Measurements from ENCODE around the gene DDX51.
"Not testable (repeated sequence)": the region's sequence is repeated elsewhere in the genome, so short reads cannot be mapped to it uniquely, and the experiment has no call there.

DDX51 gene

GRCh38 chr12:132150780-132151144 is 6.6 kb upstream of the DDX51 start:
- Mint-ChIP-seq H3K9me3 (no peaks in the 10 kb centered on the region), H3K36me3 (ENCODE audit: low read depth) (peaks cover 9% of the 10 kb centered on the region), H3K4me3 (no peak overlapping the region), H3K27ac (no peak overlapping the region), H3K27me3 (ENCODE audit: low read depth, poor library complexity) (peaks cover 3% of the 10 kb centered on the region), H3K4me1 (peaks cover 19% of the 10 kb centered on the region)
- DNase-seq = no peak
- TF ChIP-seq CTCF (IDR thresholded peaks at IDR 0.05) = no peak

GRCh38 chr12:132149526-132149925 is 5.4 kb upstream of the DDX51 start:
- H3K27ac Mint-ChIP-seq; H3K4me3 Mint-ChIP-seq; H3K9me3 Mint-ChIP-seq; H3K27me3 Mint-ChIP-seq (ENCODE audit: low read depth, poor library complexity); DNase-seq; H3K36me3 Mint-ChIP-seq (ENCODE audit: low read depth): not testable (repeated sequence)
- H3K4me1 Mint-ChIP-seq = peaks cover 24% of the 10 kb centered on the region

DNA sequence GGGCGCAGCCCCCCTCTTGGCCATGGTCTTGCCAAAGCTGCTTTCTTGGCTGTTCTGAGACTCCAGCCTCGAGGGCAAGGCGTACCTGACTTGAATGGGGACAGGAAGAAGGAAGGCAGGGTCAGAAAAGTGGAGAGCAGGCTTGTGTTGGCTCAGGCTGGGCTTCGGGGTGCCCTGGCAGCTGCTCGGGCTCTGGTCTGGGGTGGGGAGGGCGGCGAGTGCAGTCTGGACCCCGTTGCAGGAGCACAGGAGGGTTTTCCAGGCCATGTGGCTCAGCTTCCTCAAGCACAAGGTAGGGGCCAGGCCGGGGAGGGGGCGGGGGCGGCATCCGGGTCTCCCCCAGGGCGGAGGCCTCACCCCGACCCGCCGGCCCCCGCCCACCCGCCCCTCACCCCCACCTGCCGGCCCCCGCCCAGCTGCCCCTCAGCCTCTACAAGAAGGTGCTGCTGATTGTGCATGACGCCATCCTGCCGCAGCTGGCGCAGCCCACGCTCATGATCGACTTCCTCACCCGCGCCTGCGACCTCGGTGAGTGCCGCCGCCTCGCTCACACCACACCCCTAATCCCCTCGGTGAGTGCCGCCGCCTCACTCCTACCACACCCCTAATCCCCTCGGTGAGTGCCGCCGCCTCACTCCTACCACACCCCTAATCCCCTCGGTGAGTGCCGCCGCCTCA is 4.4 kb upstream of the DDX51 start:
- peaks cover 19% of the 10 kb centered on the region for H3K4me1 Mint-ChIP-seq
- H3K9me3 Mint-ChIP-seq = no peaks in the 10 kb centered on the region
- DNase-seq = no peak
- TF ChIP-seq CTCF (IDR thresholded peaks at IDR 0.05) = no peak
- peaks cover 9% of the 10 kb centered on the region for H3K36me3 Mint-ChIP-seq (ENCODE audit: low read depth)
- H3K27ac Mint-ChIP-seq = no peak overlapping the region
- peaks cover 9% of the 10 kb centered on the region for H3K27me3 Mint-ChIP-seq (ENCODE audit: low read depth, poor library complexity)
- H3K4me3 Mint-ChIP-seq = no peak overlapping the region

GRCh38 chr12:132147423-132148367 is 3.6 kb upstream of the DDX51 start:
- peaks cover 14% of the 10 kb centered on the region for H3K27me3 Mint-ChIP-seq (ENCODE audit: low read depth, poor library complexity)
- H3K9me3 Mint-ChIP-seq = no peaks in the 10 kb centered on the region
- H3K27ac Mint-ChIP-seq = no peak overlapping the region
- H3K4me1 Mint-ChIP-seq = peaks cover 24% of the 10 kb centered on the region
- H3K4me3 Mint-ChIP-seq = no peak overlapping the region
- H3K36me3 Mint-ChIP-seq (ENCODE audit: low read depth) = peaks cover 12% of the 10 kb centered on the region
- DNase-seq = no peak
- TF ChIP-seq CTCF (IDR thresholded peaks at IDR 0.05) = no peak

- H3K4me3 Mint-ChIP-seq = no peak overlapping the region
Measured at GRCh38 chr12:132146772-132147422, 2.8 kb upstream of the DDX51 start.

More at GRCh38 chr12:132146772-132147422, 2.8 kb upstream of the DDX51 start:
- Mint-ChIP-seq H3K27ac (no peak overlapping the region), H3K9me3 (no peaks in the 10 kb centered on the region), H3K36me3 (ENCODE audit: low read depth) (peaks cover 12% of the 10 kb centered on the region), H3K4me1 (peaks cover 32% of the 10 kb centered on the region), H3K27me3 (ENCODE audit: low read depth, poor library complexity) (peaks cover 14% of the 10 kb centered on the region)
- TF ChIP-seq CTCF (IDR thresholded peaks at IDR 0.05) = no peak
- DNase-seq = no peak

Data from nephron progenitor cell (in vitro differentiated cells).